ENCODE measurements around the gene NAPA. TPM values are rescaled to one million over a fixed set of nuclear protein-coding genes. Genes with fewer than 3 reads are reported as not detected.

Gene NAPA
- polyA plus RNA-seq, 1 donor from 2014 or later, result 100 TPM

- no peaks in the 10 kb centered on the region for H3K79me2 ChIP-seq (replicated peaks; ENCODE audit: insufficient read depth, low read length)
- H3K27me3 ChIP-seq (ENCODE audit: insufficient read depth, low read depth, low read length), result peaks cover 5% of the 10 kb centered on the region
- peak overlapping the region; percentile 41 for H3K4me3 ChIP-seq (ENCODE audit: low read length)
- no peak overlapping the region for H3K9ac ChIP-seq (ENCODE audit: low read length)
- no peak for TF ChIP-seq EZH2 (IDR thresholded peaks at IDR 0.05; ENCODE audit: borderline replicate concordance, insufficient read depth, low read length, poor library complexity, severe bottlenecking)
- no peak for TF ChIP-seq POLR2AphosphoS5 (IDR thresholded peaks at IDR 0.05)
- no peak for TF ChIP-seq TAF1 (IDR thresholded peaks at IDR 0.05; ENCODE audit: low read depth)
- TF ChIP-seq REST (IDR thresholded peaks at IDR 0.05; ENCODE audit: borderline replicate concordance), result no peak
- no peak for TF ChIP-seq MXI1 (conservative IDR thresholded peaks at IDR 0.05; ENCODE audit: poor library complexity, severe bottlenecking)
- TF ChIP-seq CTCF (IDR thresholded peaks at IDR 0.05; ENCODE audit: poor library complexity, severe bottlenecking), result no peak
- no peak overlapping the region for H3K4me2 ChIP-seq (ENCODE audit: low read length)
- no peaks in the 10 kb centered on the region for H4K20me1 ChIP-seq (ENCODE audit: insufficient read depth)
- H3K36me3 ChIP-seq (ENCODE audit: insufficient read depth, low read length), result no peaks in the 10 kb centered on the region
- H3K27ac ChIP-seq (ENCODE audit: low read length), result no peak overlapping the region
- H3F3A ChIP-seq (ENCODE audit: insufficient read depth, low read length, poor library complexity, severe bottlenecking), result no peaks in the 10 kb centered on the region
- H3K9me3 ChIP-seq (ENCODE audit: low read length), result no peaks in the 10 kb centered on the region
- H3K9me2 ChIP-seq (ENCODE audit: insufficient read depth, low read length), result no peaks in the 10 kb centered on the region
- no peak overlapping the region for H2AFZ ChIP-seq (ENCODE audit: low read depth, low read length)
Observed at GRCh38 chr19:47445527-47445926, 69.3 kb downstream of the NAPA start.

- H3K27ac ChIP-seq (ENCODE audit: low read length), result peak overlapping the region; percentile 49
- no peaks in the 10 kb centered on the region for H3K9me3 ChIP-seq (ENCODE audit: low read length)
- peak overlapping the region; percentile 52 for H3K4me3 ChIP-seq (ENCODE audit: low read length)
- H3F3A ChIP-seq (ENCODE audit: insufficient read depth, low read length, poor library complexity, severe bottlenecking), result no peaks in the 10 kb centered on the region
- no peaks in the 10 kb centered on the region for H3K9me2 ChIP-seq (ENCODE audit: insufficient read depth, low read length)
- H3K4me2 ChIP-seq (ENCODE audit: low read length), result no peak overlapping the region
- no peak overlapping the region for H3K9ac ChIP-seq (ENCODE audit: low read length)
- H3K79me2 ChIP-seq (replicated peaks; ENCODE audit: insufficient read depth, low read length), result no peaks in the 10 kb centered on the region
- no peaks in the 10 kb centered on the region for H4K20me1 ChIP-seq (ENCODE audit: insufficient read depth)
- no peak overlapping the region for H2AFZ ChIP-seq (ENCODE audit: low read depth, low read length)
- TF ChIP-seq EZH2 (IDR thresholded peaks at IDR 0.05; ENCODE audit: borderline replicate concordance, insufficient read depth, low read length, poor library complexity, severe bottlenecking), result no peak
- no peak for TF ChIP-seq RAD21 (conservative IDR thresholded peaks at IDR 0.05)
- peak; percentile 55 for TF ChIP-seq MXI1 (conservative IDR thresholded peaks at IDR 0.05; ENCODE audit: poor library complexity, severe bottlenecking)
- TF ChIP-seq CTCF (IDR thresholded peaks at IDR 0.05; ENCODE audit: poor library complexity, severe bottlenecking), result no peak
- peak; percentile 65 for TF ChIP-seq REST (IDR thresholded peaks at IDR 0.05; ENCODE audit: borderline replicate concordance)
- TF ChIP-seq POLR2AphosphoS5 (IDR thresholded peaks at IDR 0.05), result peak; percentile 98
- peak; percentile 100 for TF ChIP-seq EP300 (conservative IDR thresholded peaks at IDR 0.05; ENCODE audit: poor library complexity, severe bottlenecking)
- peak; percentile 13 for TF ChIP-seq SMC3 (conservative IDR thresholded peaks at IDR 0.05; ENCODE audit: poor library complexity)
- no peak for TF ChIP-seq TAF1 (IDR thresholded peaks at IDR 0.05; ENCODE audit: low read depth)
- H3K27me3 ChIP-seq (ENCODE audit: insufficient read depth, low read depth, low read length), result peaks cover 5% of the 10 kb centered on the region
- H3K36me3 ChIP-seq (ENCODE audit: insufficient read depth, low read length), result no peaks in the 10 kb centered on the region
Observed at GRCh38 chr19:47444388-47444821, 70.5 kb downstream of the NAPA start.
